Lung (tissue), 12 donors: ENCODE data around the gene PCDH8. TPM values are rescaled to one million over a fixed set of nuclear protein-coding genes. Genes with fewer than 3 reads are reported as not detected.

Source experiments
- ATAC-seq: fragments of 200-7000 bp; cut with Tn5 transposase; one replicate; pipeline ENCODE4 v1.9.1; 2020; ENCODE audit warnings: moderate number of reproducible peaks; ENCODE audit not compliant: insufficient read depth, low FRiP score
- DNase-seq, 3 donors: peaks; one replicate each; pipeline ENCODE4 v3.0.0-alpha.2; 2013 to 2017
- H3K27ac ChIP-seq, 2 donors: one replicate each; pipeline ENCODE4 v1.5.1; 2013; ENCODE audit warnings: mild to moderate bottlenecking in 2 of 2, moderate library complexity in 2 of 2, control low read depth in 1 of 2, inconsistent platforms in 1 of 2, low read depth in 1 of 2, low read length in 1 of 2
- H3K27me3 ChIP-seq, 3 donors: one replicate each; pipeline ENCODE4 v1.5.1; 2013; ENCODE audit warnings: low read length in 2 of 3; ENCODE audit not compliant: control insufficient read depth in 3 of 3, insufficient read depth in 3 of 3
- H3K36me3 ChIP-seq, 4 donors: one replicate each; pipeline ENCODE4 v1.5.1; 2013; ENCODE audit warnings: low read length in 4 of 4, mild to moderate bottlenecking in 1 of 4, moderate library complexity in 1 of 4; ENCODE audit not compliant: control insufficient read depth in 4 of 4, insufficient read depth in 4 of 4
- H3K4me1 ChIP-seq, 5 donors: one replicate each; pipeline ENCODE4 v1.5.1; 2013; ENCODE audit warnings: low read length in 5 of 5, mild to moderate bottlenecking in 2 of 5, moderate library complexity in 1 of 5; ENCODE audit not compliant: control insufficient read depth in 5 of 5, insufficient read depth in 5 of 5
- H3K4me3 ChIP-seq: one replicate; pipeline ENCODE4 v1.5.1; 2013; ENCODE audit warnings: mild to moderate bottlenecking, control low read depth, moderate library complexity
- H3K9ac ChIP-seq, 2 donors: one replicate each; pipeline ENCODE4 v1.5.1; 2013; ENCODE audit warnings: low read length in 2 of 2, control low read depth in 1 of 2; ENCODE audit not compliant: insufficient read depth in 1 of 2
- H3K9me3 ChIP-seq, 4 donors: one replicate each; pipeline ENCODE4 v1.5.1; 2013; ENCODE audit warnings: low read length in 3 of 4, mild to moderate bottlenecking in 1 of 4, moderate library complexity in 1 of 4; ENCODE audit not compliant: control insufficient read depth in 4 of 4, insufficient read depth in 3 of 4
- CTCF ChIP-seq: IDR thresholded peaks from 2 replicates; pipeline ENCODE4 v1.5.1; 2012; ENCODE audit warnings: mild to moderate bottlenecking; ENCODE audit errors: control extremely low read depth, extremely low read depth
- WGBS, 2 donors: extraction: QIAGEN DNeasy Blood & Tissue Kit; methylation state at CpG; one replicate each; pipeline ENCODE4 v1.1.7; 2013; 5-methylcytosine and 5-hydroxymethylcytosine counted together
- polyA plus RNA-seq, 2 donors: library from polyadenylated mRNA; stranded (reverse); fragments of 200-250 nt; gene quantifications; one replicate each; pipeline ENCODE4 v1.2.1, GENCODE V29; 2013
- total RNA-seq, 2 donors: library from RNA; depleted of rRNA in 1 of 2; stranded (reverse); fragments of >200 nt in 1 of 2; gene quantifications; one replicate each; pipeline ENCODE4 v1.2.1, GENCODE V29; 2014 to 2021
- donor health status: control.
- donor health status: control.
- donor health status: Bipolar disorder and iron deficiency.
- donor health status: healthy.
- donor health status: DM: yes; HTN: yes; CAD: no.

Gene PCDH8
- total and polyA plus RNA-seq, 4 donors = 0.06 to 0.28 TPM; not detected in 2

GRCh38 chr13:52878831-52879230 lies 30.4 kb upstream of the PCDH8 start:
- no peak overlapping the region for H3K9ac ChIP-seq
- H3K4me3 ChIP-seq = no peak overlapping the region
- H3K9me3 ChIP-seq = peaks cover 0 to 16% (median 7%) of the 10 kb centered on the region in 4 donors
- H3K27me3 ChIP-seq = no peaks in the 10 kb centered on the region
- WGBS, 2 donors = 61 to 62% methylated on average over 3 of the region's 3 CpGs
- H3K27ac ChIP-seq = no peak overlapping the region
- no peak for TF ChIP-seq CTCF
- DNase-seq (no peak), ATAC-seq (no peak)
- no peaks in the 10 kb centered on the region for H3K36me3 ChIP-seq
- H3K4me1 ChIP-seq = no peaks in the 10 kb centered on the region

- TF ChIP-seq CTCF = no peak
- H3K36me3 ChIP-seq = no peaks in the 10 kb centered on the region
- peaks cover 0 to 3% (median 0%) of the 10 kb centered on the region in 3 donors for H3K27me3 ChIP-seq
- H3K4me1 ChIP-seq = no peaks in the 10 kb centered on the region
- no peak for ATAC-seq
- H3K27ac ChIP-seq = no peak overlapping the region
- peaks cover 0 to 14% (median 4%) of the 10 kb centered on the region in 4 donors for H3K9me3 ChIP-seq
- WGBS, 2 donors = 75 to 77% methylated on average over 3 of the region's 3 CpGs
- H3K4me3 ChIP-seq = no peak overlapping the region
- H3K9ac ChIP-seq = no peak overlapping the region
- DNase-seq = no peak
Observed at GRCh38 chr13:52870143-52870542, 21.7 kb upstream of the PCDH8 start.

GRCh38 chr13:52869621-52870020 lies 21.2 kb upstream of the PCDH8 start:
- H3K27me3 ChIP-seq = peaks cover 0 to 3% (median 0%) of the 10 kb centered on the region in 3 donors
- ATAC-seq (no peak), DNase-seq (no peak)
- no peak overlapping the region for H3K4me3 ChIP-seq
- no peak for TF ChIP-seq CTCF
- 50 to 67% methylated on average over 4 of the region's 4 CpGs for WGBS, 2 donors
- H3K9me3 ChIP-seq = peaks cover 0 to 13% (median 3%) of the 10 kb centered on the region in 4 donors
- no peak overlapping the region for H3K27ac ChIP-seq
- no peaks in the 10 kb centered on the region for H3K4me1 ChIP-seq
- no peaks in the 10 kb centered on the region for H3K36me3 ChIP-seq
- H3K9ac ChIP-seq = no peak overlapping the region

GRCh38 chr13:52869050-52869449 lies 20.6 kb upstream of the PCDH8 start:
- Histone ChIP-seq H3K9me3 (peaks cover 0 to 11% (median under 1%) of the 10 kb centered on the region in 4 donors), H3K27me3 (peaks cover 0 to 3% (median 0%) of the 10 kb centered on the region in 3 donors), H3K4me3 (no peak overlapping the region), H3K27ac (no peak overlapping the region), H3K36me3 (no peaks in the 10 kb centered on the region), H3K4me1 (no peaks in the 10 kb centered on the region), H3K9ac (no peak overlapping the region)
- TF ChIP-seq CTCF = no peak
- ATAC-seq (no peak), DNase-seq (no peak)
- 84 to 94% methylated on average over 4 of the region's 4 CpGs for WGBS, 2 donors
